Esophagus squamous epithelium (tissue), 5 donors: ENCODE data around the gene DUS3L. TPM values are rescaled to one million over a fixed set of nuclear protein-coding genes. Genes with fewer than 3 reads are reported as not detected.

Experiments
- DNase-seq: peaks from one replicate; lab custom pipeline; 2025; lab: John Stamatoyannopoulos, UW
- H3K27ac ChIP-seq, 4 donors: fragments of 200-600 bp; sonication (generic); one replicate each; pipeline ENCODE4 v1.5.1; 2016 to 2019; ENCODE audit warnings: mild to moderate bottlenecking in 1 of 4
- H3K27me3 ChIP-seq, 4 donors: fragments of 200-600 bp; sonication (generic); 1 replicate in 3 of 4; 2 replicates in 1 of 4; pipeline versions ENCODE4 v1.5.1 to v1.6.0; 2017 to 2021; ENCODE audit warnings: antibody characterized with exemption in 1 of 4
- H3K36me3 ChIP-seq, 3 donors: fragments of 200-600 bp; sonication (generic); one replicate each; pipeline ENCODE4 v1.5.1; 2016 to 2019
- H3K4me1 ChIP-seq, 3 donors: fragments of 200-600 bp; sonication (generic); one replicate each; pipeline ENCODE4 v1.5.1; 2017 to 2019
- H3K4me3 ChIP-seq, 4 donors: fragments of 200-600 bp; sonication (generic); 1 replicate in 3 of 4; 2 replicates in 1 of 4; pipeline ENCODE4 v1.5.1; 2016 to 2019; ENCODE audit warnings: mild to moderate bottlenecking in 2 of 4, moderate library complexity in 1 of 4
- H3K9me3 ChIP-seq, 3 donors: fragments of 200-600 bp; sonication (generic); one replicate each; pipeline ENCODE4 v1.5.1; 2016 to 2019
- CTCF ChIP-seq, 6 experiments: fragments of 450-650 bp in 4 of 6; fragments of 200-600 bp in 2 of 6; sonication (generic) in 2 of 6; IDR thresholded peaks; one replicate each; pipeline ENCODE4 v1.5.1; 2016 to 2019; ENCODE audit warnings: antibody characterized with exemption in 6 of 6, mild to moderate bottlenecking in 4 of 6, moderate library complexity in 4 of 6
- POLR2A ChIP-seq, 4 donors: fragments of 450-650 bp; IDR thresholded peaks; one replicate each; pipeline ENCODE4 v1.6.1; 2017; ENCODE audit warnings: antibody characterized with exemption in 4 of 4, mild to moderate bottlenecking in 4 of 4, moderate library complexity in 3 of 4
- WGBS, 2 donors: methylation state at CpG; one replicate each; pipeline ENCODE4 v1.1.5; 2018; 5-methylcytosine and 5-hydroxymethylcytosine counted together
- intact Hi-C: fragments of 100-400 bp; cut with DNase I; formaldehyde crosslinking; loops from one replicate; pipeline ENCODE4 v1.15.0; 2022
- total RNA-seq, 4 donors: library from RNA; depleted of rRNA; stranded (reverse); fragments of >200 nt; gene quantifications; one replicate each; pipeline ENCODE4 v1.1.0, GENCODE V29; 2016
- donor health status: DM: yes; HTN: yes; CAD: no.

Gene DUS3L
- total RNA-seq, 4 donors from 2014 or later: 19.2 to 45.8 (median 39.4) TPM

GRCh38 chr19:5804516-5805461 lies 13.8 kb upstream of the DUS3L start, which contains the start of gene NRTN:
Gene NRTN, plus strand, starts transcription at chr19:5805067. Its CDS starts 19,099 bp downstream, at chr19:5824166.
- intact Hi-C loops: loop anchor here (2.0 kb wide), 1 partner anchor 88 kb away; no protein-coding TSS in a partner anchor
- no peak for DNase-seq
- peak within 1 kb of the TSS in 3 of 4 donors; percentile 43 to 61 (median 45) for H3K4me3 ChIP-seq
- no peaks in the 10 kb centered on the region for H3K36me3 ChIP-seq
- H3K9me3 ChIP-seq: no peaks in the 10 kb centered on the region
- H3K27ac ChIP-seq: peak within 1 kb of the TSS; percentile 24 to 81 (median 78)
- peaks cover 0 to 63% (median 3%) of the 10 kb centered on the region in 4 donors for H3K27me3 ChIP-seq
- TF ChIP-seq POLR2A (IDR thresholded peaks at IDR 0.05) (no peak), CTCF (IDR thresholded peaks at IDR 0.05) (no peak)
- WGBS, 2 donors: 3 to 11% methylated on average over 7 of the region's 107 CpGs
- peaks cover 9 to 49% (median 21%) of the 10 kb centered on the region in 3 donors for H3K4me1 ChIP-seq

- Histone ChIP-seq H3K27me3 (peaks cover 0 to 71% (median 3%) of the 10 kb centered on the region in 4 donors), H3K36me3 (no peaks in the 10 kb centered on the region), H3K9me3 (no peaks in the 10 kb centered on the region), H3K27ac (peak overlapping the region in 2 of 4 donors; percentile 33 to 68), H3K4me3 (peak overlapping the region in 3 of 4 donors; percentile 43 to 61 (median 45)), H3K4me1 (peaks cover 9 to 49% (median 21%) of the 10 kb centered on the region in 3 donors)
- peak; percentile 66 to 98 (median 94) for TF ChIP-seq CTCF (IDR thresholded peaks at IDR 0.05)
- TF ChIP-seq POLR2A (IDR thresholded peaks at IDR 0.05): no peak
- intact Hi-C loops: loop anchor here (2.0 kb wide), 1 partner anchor 89 kb away; no protein-coding TSS in a partner anchor
- 5 to 7% methylated on average over 4 to 7 of the region's 54 CpGs for WGBS, 2 donors
- DNase-seq: no peak
Measured at GRCh38 chr19:5803752-5804515, 13.0 kb upstream of the DUS3L start.

- Histone ChIP-seq H3K36me3 (no peaks in the 10 kb centered on the region), H3K4me1 (peaks cover 9 to 49% (median 21%) of the 10 kb centered on the region in 3 donors), H3K4me3 (peak overlapping the region in 3 of 4 donors; percentile 43 to 61 (median 45)), H3K27me3 (peaks cover 0 to 75% (median 3%) of the 10 kb centered on the region in 4 donors), H3K9me3 (no peaks in the 10 kb centered on the region), H3K27ac (peak overlapping the region in 2 of 4 donors; percentile 23 to 33)
- TF ChIP-seq POLR2A (IDR thresholded peaks at IDR 0.05) (no peak), CTCF (IDR thresholded peaks at IDR 0.05) (no peak)
- intact Hi-C loops: no loop called here
- 9 to 40% methylated on average over 1 to 8 of the region's 8 CpGs for WGBS, 2 donors
- DNase-seq: no peak
Measured at GRCh38 chr19:5803441-5803751, 12.4 kb upstream of the DUS3L start.

GRCh38 chr19:5801796-5802619 lies 11.0 kb upstream of the DUS3L start:
- no peaks in the 10 kb centered on the region for H3K36me3 ChIP-seq
- TF ChIP-seq CTCF (IDR thresholded peaks at IDR 0.05): no peak
- no peak for TF ChIP-seq POLR2A (IDR thresholded peaks at IDR 0.05)
- peaks cover 0 to 75% (median 3%) of the 10 kb centered on the region in 4 donors for H3K27me3 ChIP-seq
- no peak overlapping the region for H3K4me3 ChIP-seq
- WGBS, 2 donors: 60% methylated on average over 2 of the region's 33 CpGs; no CpG with 5 or more reads in 1 of the 2 donors
- H3K9me3 ChIP-seq: no peaks in the 10 kb centered on the region
- DNase-seq: no peak
- intact Hi-C loops: no loop called here
- no peak overlapping the region for H3K27ac ChIP-seq
- H3K4me1 ChIP-seq: peaks cover 9 to 49% (median 21%) of the 10 kb centered on the region in 3 donors
